BE2C (cell line): ENCODE data around the gene NRDE2.

ENCODE experiments used
- DNase-seq: peaks from one replicate; pipeline ENCODE4 v3.0.0-alpha.2; 2020
- H3K27me3 ChIP-seq: fragments of 250-450 bp; sonication (Bioruptor Pico); 2 replicates; pipeline ENCODE4 v1.5.1; 2020; ENCODE audit warnings: mild to moderate bottlenecking
- H3K36me3 ChIP-seq: fragments of 250-450 bp; sonication (Bioruptor Pico); 2 replicates; pipeline ENCODE4 v1.5.1; 2020; ENCODE audit warnings: mild to moderate bottlenecking
- H3K4me1 ChIP-seq: fragments of 250-450 bp; sonication (Bioruptor Pico); 2 replicates; pipeline ENCODE4 v1.5.1; 2020
- H3K4me3 ChIP-seq: 2 replicates; pipeline ENCODE4 v1.5.1; 2011; ENCODE audit warnings: low read depth, low read length
- H3K9me3 ChIP-seq: fragments of 250-450 bp; sonication (Bioruptor Pico); 2 replicates; pipeline ENCODE4 v1.5.1; 2020
- CTCF ChIP-seq: IDR thresholded peaks from 2 replicates; pipeline ENCODE4 v1.5.1; 2012; ENCODE audit warnings: mild to moderate bottlenecking, low read depth, low read length

NRDE2 gene

GRCh38 chr14:90302529-90303303, 29.0 kb downstream of the NRDE2 start:
- no peak for TF ChIP-seq CTCF
- Histone ChIP-seq H3K4me1 (peaks cover 16% of the 10 kb centered on the region; the same call in 1 of the 2 replicates), H3K36me3 (peaks cover 31% of the 10 kb centered on the region), H3K4me3 (no peak overlapping the region), H3K27me3 (no peaks in the 10 kb centered on the region), H3K9me3 (no peaks in the 10 kb centered on the region)
- DNase-seq = no peak

GRCh38 chr14:90301668-90302090, 30.1 kb downstream of the NRDE2 start:
- Histone ChIP-seq H3K9me3 (no peaks in the 10 kb centered on the region), H3K4me1 (peaks cover 16% of the 10 kb centered on the region; the same call in 1 of the 2 replicates), H3K27me3 (no peaks in the 10 kb centered on the region), H3K4me3 (no peak overlapping the region), H3K36me3 (peaks cover 34% of the 10 kb centered on the region)
- peak; percentile 70 for TF ChIP-seq CTCF
- DNase-seq = no peak

DNA sequence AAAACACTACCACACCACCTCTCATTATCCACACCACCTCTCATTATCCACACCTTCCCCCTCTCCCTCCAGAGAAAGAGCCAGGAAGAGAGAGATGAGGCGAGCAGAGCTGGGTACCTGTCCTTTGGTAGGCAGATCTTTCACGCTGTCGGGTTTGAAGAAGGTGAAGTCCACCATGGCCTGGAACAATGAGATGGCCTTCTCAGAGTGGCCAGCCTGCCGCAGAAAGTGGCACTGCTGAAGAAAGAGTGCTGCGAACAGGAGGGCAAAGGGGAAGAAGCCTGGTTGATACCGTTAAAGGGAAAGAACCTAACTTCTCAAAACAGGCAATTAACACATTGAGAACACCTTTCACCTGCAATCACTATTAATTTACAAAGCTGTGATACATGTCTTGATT, 30.6 kb downstream of the NRDE2 start:
- Histone ChIP-seq H3K4me3 (no peak overlapping the region), H3K27me3 (no peaks in the 10 kb centered on the region), H3K4me1 (peaks cover 16% of the 10 kb centered on the region; the same call in 1 of the 2 replicates), H3K9me3 (no peaks in the 10 kb centered on the region), H3K36me3 (peaks cover 38% of the 10 kb centered on the region)
- TF ChIP-seq CTCF = no peak
- no peak for DNase-seq

DNA sequence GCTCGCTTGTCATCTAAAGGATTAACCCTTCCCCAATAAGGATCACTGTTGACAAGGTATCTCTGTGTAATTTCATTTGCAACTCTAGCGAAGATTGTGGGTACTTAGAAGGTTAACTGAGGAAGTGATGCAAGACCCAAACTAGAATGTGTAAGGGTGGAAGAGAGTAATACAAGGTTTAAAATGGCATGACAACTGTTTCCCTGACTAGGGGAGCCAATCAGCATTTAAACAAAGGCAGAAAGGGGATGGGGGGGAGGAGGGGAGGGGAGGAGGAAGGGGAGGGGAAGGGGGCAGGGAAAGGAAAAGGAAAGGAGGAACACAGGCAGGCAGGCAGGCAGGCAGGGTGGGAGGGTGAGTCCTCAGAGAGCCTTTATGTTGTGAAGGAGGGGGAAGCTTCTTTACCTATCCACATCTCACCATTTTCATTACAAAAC, 31.1 kb downstream of the NRDE2 start:
- Histone ChIP-seq H3K36me3 (peaks cover 38% of the 10 kb centered on the region), H3K4me3 (no peak overlapping the region), H3K27me3 (no peaks in the 10 kb centered on the region), H3K9me3 (no peaks in the 10 kb centered on the region), H3K4me1 (peaks cover 16% of the 10 kb centered on the region; the same call in 1 of the 2 replicates)
- TF ChIP-seq CTCF = no peak
- no peak for DNase-seq

GRCh38 chr14:90299408-90299807, 32.3 kb downstream of the NRDE2 start:
- no peak overlapping the region for H3K4me3 ChIP-seq
- no peaks in the 10 kb centered on the region for H3K9me3 ChIP-seq
- H3K36me3 ChIP-seq = peaks cover 44% of the 10 kb centered on the region
- no peak for DNase-seq
- no peak for TF ChIP-seq CTCF
- H3K4me1 ChIP-seq = peaks cover 16% of the 10 kb centered on the region; the same call in 1 of the 2 replicates
- no peaks in the 10 kb centered on the region for H3K27me3 ChIP-seq
